Activated CD4-positive, alpha-beta T cell treated with anti-CD3 and anti-CD28 coated beads for 48 hours (primary cell): ENCODE measurements around the gene BTN1A1.
"Not testable (repeated sequence)": the region's sequence is repeated elsewhere in the genome, so short reads cannot be mapped to it uniquely, and the experiment has no call there.

ENCODE experiments used
- DNase-seq: peaks from one replicate; pipeline ENCODE4 v3.0.0-alpha.2; 2020

The BTN1A1 gene

GRCh38 chr6:26500102-26500501 lies at the start of gene BTN1A1:
TSS of gene BTN1A1 (plus strand) at chr6:26500303. CDS start at chr6:26501287, 984 bp downstream.
- no peak for DNase-seq

- DNase-seq: no peak
These were observed 47.4 kb upstream of the BTN1A1 start for GRCh38 chr6:26452631-26453235.

GRCh38 chr6:26454631-26455030 lies 45.5 kb upstream of the BTN1A1 start:
- no peak for DNase-seq

- DNase-seq: no peak
These were observed 44.6 kb upstream of the BTN1A1 start for GRCh38 chr6:26455357-26455970.

GRCh38 chr6:26457264-26457805 lies 42.8 kb upstream of the BTN1A1 start:
- peak; percentile 13 for DNase-seq

- DNase-seq: peak; percentile 73
These were observed 42.1 kb upstream of the BTN1A1 start, which contains the start of gene BTN2A1 for GRCh38 chr6:26457806-26458688. TSS of gene BTN2A1 (plus strand) at chr6:26457955. CDS start at chr6:26458637, 682 bp downstream.

GRCh38 chr6:26459023-26459810 lies 40.9 kb upstream of the BTN1A1 start:
- no peak for DNase-seq

- not testable (repeated sequence) for DNase-seq
These were observed 38.8 kb upstream of the BTN1A1 start for GRCh38 chr6:26461353-26461752.

- DNase-seq: no peak
These were observed 36.1 kb upstream of the BTN1A1 start for GRCh38 chr6:26464014-26464413.

- no peak for DNase-seq
These were observed 35.5 kb upstream of the BTN1A1 start for GRCh38 chr6:26464416-26465131.

- no peak for DNase-seq
These were observed 34.3 kb upstream of the BTN1A1 start for GRCh38 chr6:26465776-26466175.

GRCh38 chr6:26468829-26469228 lies 31.3 kb upstream of the BTN1A1 start:
- DNase-seq: no peak

GRCh38 chr6:26470643-26471042 lies 29.5 kb upstream of the BTN1A1 start:
- DNase-seq: no peak

- no peak for DNase-seq
These were observed 28.1 kb upstream of the BTN1A1 start for GRCh38 chr6:26471970-26472369.

GRCh38 chr6:26472549-26473290 lies 27.4 kb upstream of the BTN1A1 start:
- DNase-seq: no peak

- no peak for DNase-seq
These were observed 26.7 kb upstream of the BTN1A1 start for GRCh38 chr6:26473429-26473757.

GRCh38 chr6:26473758-26474438 lies 26.2 kb upstream of the BTN1A1 start:
- DNase-seq: peak; percentile 78

GRCh38 chr6:26474439-26474881 lies 25.6 kb upstream of the BTN1A1 start:
- DNase-seq: no peak

GRCh38 chr6:26475823-26476729 lies 24.0 kb upstream of the BTN1A1 start:
- DNase-seq: no peak
